ENCODE data around the gene MBD3L2B. TPM values are rescaled to one million over a fixed set of nuclear protein-coding genes. Genes with fewer than 3 reads are reported as not detected.

Gene MBD3L2B
- total RNA-seq, 2 donors from 2014 or later: not detected

GRCh38 chr19:6983448-6983847, 37.8 kb downstream of the MBD3L2B start:
- DNase-seq: no peak
- peaks cover 4% of the 10 kb centered on the region for H3K36me3 Mint-ChIP-seq (ENCODE audit: low read depth)
- no peaks in the 10 kb centered on the region for H3K36me3 ChIP-seq (ENCODE audit: control insufficient read depth, insufficient read depth, low read length)
- H3K4me3 Mint-ChIP-seq: no peak overlapping the region
- no peak overlapping the region for H3K27ac Mint-ChIP-seq
- TF ChIP-seq CTCF (conservative IDR thresholded peaks at IDR 0.05): no peak
- H3K4me3 ChIP-seq (ENCODE audit: low read length): no peak overlapping the region
- H3K27me3 ChIP-seq (ENCODE audit: control insufficient read depth, insufficient read depth, low read length, poor library complexity, severe bottlenecking): no peaks in the 10 kb centered on the region
- H3K4me1 ChIP-seq (ENCODE audit: control insufficient read depth, insufficient read depth, low read length): no peaks in the 10 kb centered on the region
- peaks cover 81% of the 10 kb centered on the region for H3K9me3 Mint-ChIP-seq
- H3K27ac ChIP-seq (ENCODE audit: low read depth, low read length): no peak overlapping the region
- no peaks in the 10 kb centered on the region for H3K27me3 Mint-ChIP-seq (ENCODE audit: insufficient read depth)
- peaks cover 81% of the 10 kb centered on the region for H3K9me3 ChIP-seq (ENCODE audit: control insufficient read depth, low read length)
- H3K4me1 Mint-ChIP-seq: no peaks in the 10 kb centered on the region
- no peak overlapping the region for H3K9ac ChIP-seq (ENCODE audit: extremely low read depth, low read length, poor library complexity, severe bottlenecking)

- no peak for TF ChIP-seq CTCF (conservative IDR thresholded peaks at IDR 0.05)
- Mint-ChIP-seq H3K27ac (no peak overlapping the region), H3K9me3 (peaks cover 87% of the 10 kb centered on the region), H3K4me3 (no peak overlapping the region), H3K4me1 (no peaks in the 10 kb centered on the region), H3K27me3 (ENCODE audit: insufficient read depth) (no peaks in the 10 kb centered on the region), H3K36me3 (ENCODE audit: low read depth) (no peaks in the 10 kb centered on the region)
- WGBS, 2 experiments (ENCODE audit: insufficient coverage in 1 of 2, insufficient read length in 1 of 2): 87 to 100% methylated on average over 1 to 2 of the region's 3 CpGs
- DNase-seq: no peak
- no peak overlapping the region for H3K4me3 ChIP-seq (ENCODE audit: low read length)
- H3K4me1 ChIP-seq (ENCODE audit: control insufficient read depth, insufficient read depth, low read length): no peaks in the 10 kb centered on the region
- no peaks in the 10 kb centered on the region for H3K36me3 ChIP-seq (ENCODE audit: control insufficient read depth, insufficient read depth, low read length)
- peaks cover 82% of the 10 kb centered on the region for H3K9me3 ChIP-seq (ENCODE audit: control insufficient read depth, low read length)
- no peak overlapping the region for H3K9ac ChIP-seq (ENCODE audit: extremely low read depth, low read length, poor library complexity, severe bottlenecking)
- H3K27ac ChIP-seq (ENCODE audit: low read depth, low read length): no peak overlapping the region
- H3K27me3 ChIP-seq (ENCODE audit: control insufficient read depth, insufficient read depth, low read length, poor library complexity, severe bottlenecking): no peaks in the 10 kb centered on the region
Measured at GRCh38 chr19:6979399-6979798, 41.8 kb downstream of the MBD3L2B start.

GRCh38 chr19:6976197-6976596, 45.0 kb downstream of the MBD3L2B start:
- Histone ChIP-seq H3K27me3 (ENCODE audit: control insufficient read depth, insufficient read depth, low read length, poor library complexity, severe bottlenecking) (no peaks in the 10 kb centered on the region), H3K9ac (ENCODE audit: extremely low read depth, low read length, poor library complexity, severe bottlenecking) (no peak overlapping the region), H3K9me3 (ENCODE audit: control insufficient read depth, low read length) (peaks cover 74% of the 10 kb centered on the region), H3K27ac (ENCODE audit: low read depth, low read length) (no peak overlapping the region), H3K4me1 (ENCODE audit: control insufficient read depth, insufficient read depth, low read length) (no peaks in the 10 kb centered on the region), H3K4me3 (ENCODE audit: low read length) (no peak overlapping the region), H3K36me3 (ENCODE audit: control insufficient read depth, insufficient read depth, low read length) (no peaks in the 10 kb centered on the region)
- WGBS, 2 experiments (ENCODE audit: insufficient coverage in 1 of 2, insufficient read length in 1 of 2): 82 to 91% methylated on average over 2 to 4 of the region's 5 CpGs
- no peaks in the 10 kb centered on the region for H3K4me1 Mint-ChIP-seq
- H3K27me3 Mint-ChIP-seq (ENCODE audit: insufficient read depth): no peaks in the 10 kb centered on the region
- H3K9me3 Mint-ChIP-seq: peaks cover 87% of the 10 kb centered on the region
- DNase-seq: no peak
- no peak for TF ChIP-seq CTCF (conservative IDR thresholded peaks at IDR 0.05)
- no peak overlapping the region for H3K4me3 Mint-ChIP-seq
- no peaks in the 10 kb centered on the region for H3K36me3 Mint-ChIP-seq (ENCODE audit: low read depth)
- no peak overlapping the region for H3K27ac Mint-ChIP-seq
